NCI-H226 (cell line): Measurements from ENCODE around the gene ZBTB9.
"Not testable (repeated sequence)": the region's sequence is repeated elsewhere in the genome, so short reads cannot be mapped to it uniquely, and the experiment has no call there.

Experiments
- DNase-seq: peaks from one replicate; pipeline ENCODE4 v3.0.0-alpha.2; 2015

The ZBTB9 gene

GRCh38 chr6:33469661-33470060, 15.3 kb downstream of the ZBTB9 start:
- DNase-seq: no peak

- no peak for DNase-seq
Measured at GRCh38 chr6:33477864-33478263, 23.5 kb downstream of the ZBTB9 start.

- no peak for DNase-seq
Measured at GRCh38 chr6:33481192-33481591, 26.8 kb downstream of the ZBTB9 start.

- not testable (repeated sequence) for DNase-seq
Measured at GRCh38 chr6:33482620-33483019, 28.2 kb downstream of the ZBTB9 start.

GRCh38 chr6:33483678-33484077, 29.3 kb downstream of the ZBTB9 start:
- DNase-seq: no peak

- not testable (repeated sequence) for DNase-seq
Measured at GRCh38 chr6:33484673-33485262, 30.4 kb downstream of the ZBTB9 start.

- DNase-seq: not testable (repeated sequence)
Measured at GRCh38 chr6:33485680-33486079, 31.3 kb downstream of the ZBTB9 start.

- no peak for DNase-seq
Measured at GRCh38 chr6:33488339-33488738, 34.0 kb downstream of the ZBTB9 start.

GRCh38 chr6:33490198-33490597, 35.8 kb downstream of the ZBTB9 start:
- peak; percentile 42 for DNase-seq

GRCh38 chr6:33490621-33491020, 36.2 kb downstream of the ZBTB9 start:
- no peak for DNase-seq

GRCh38 chr6:33492093-33492492, 37.7 kb downstream of the ZBTB9 start:
- DNase-seq: no peak

GRCh38 chr6:33497157-33497556, 42.8 kb downstream of the ZBTB9 start:
- no peak for DNase-seq

GRCh38 chr6:33502486-33502885, 48.1 kb downstream of the ZBTB9 start:
- no peak for DNase-seq

- no peak for DNase-seq
Measured at GRCh38 chr6:33504486-33504885, 50.1 kb downstream of the ZBTB9 start.

GRCh38 chr6:33505548-33506370, 51.4 kb downstream of the ZBTB9 start:
- DNase-seq: no peak
